Liver (tissue), 9 donors: ENCODE measurements around the gene IKBKE. TPM values are rescaled to one million over a fixed set of nuclear protein-coding genes. Genes with fewer than 3 reads are reported as not detected.

Experiments
- DNase-seq: peaks from one replicate; pipeline ENCODE4 v3.0.0-alpha.2; 2017; ENCODE audit warnings: low spot score
- H3K27ac ChIP-seq, 2 donors: one replicate each; pipeline ENCODE4 v1.7.0; 2013; ENCODE audit warnings: inconsistent platforms in 2 of 2, low read length in 2 of 2, control low read depth in 1 of 2, low read depth in 1 of 2, mild to moderate bottlenecking in 1 of 2
- H3K27me3 ChIP-seq, 4 donors: one replicate each; pipeline versions ENCODE4 v1.6.1 to v1.7.0; 2013; ENCODE audit warnings: low read length in 3 of 4, inconsistent platforms in 1 of 4, mild to moderate bottlenecking in 1 of 4, moderate library complexity in 1 of 4; ENCODE audit not compliant: control insufficient read depth in 4 of 4, insufficient read depth in 4 of 4
- H3K36me3 ChIP-seq, 4 donors: one replicate each; pipeline versions ENCODE4 v1.6.1 to v1.7.0; 2013; ENCODE audit warnings: low read length in 3 of 4, mild to moderate bottlenecking in 3 of 4, low read depth in 1 of 4, moderate library complexity in 1 of 4; ENCODE audit not compliant: control insufficient read depth in 4 of 4, insufficient read depth in 3 of 4
- H3K4me1 ChIP-seq, 4 donors: one replicate each; pipeline versions ENCODE4 v1.6.1 to v1.7.0; 2013; ENCODE audit warnings: low read length in 3 of 4, mild to moderate bottlenecking in 3 of 4, moderate library complexity in 1 of 4; ENCODE audit not compliant: control insufficient read depth in 4 of 4, insufficient read depth in 4 of 4
- H3K4me3 ChIP-seq, 3 donors: one replicate each; pipeline versions ENCODE4 v1.6.1 to v1.7.0; 2013; ENCODE audit warnings: low read length in 3 of 3, control low read depth in 1 of 3, low read depth in 1 of 3, mild to moderate bottlenecking in 1 of 3
- H3K9ac ChIP-seq, 2 donors: one replicate each; pipeline ENCODE4 v1.7.0; 2013; ENCODE audit warnings: low read length in 2 of 2, mild to moderate bottlenecking in 2 of 2, moderate library complexity in 2 of 2, control low read depth in 1 of 2, low read depth in 1 of 2
- H3K9me3 ChIP-seq, 4 donors: one replicate each; pipeline versions ENCODE4 v1.6.1 to v1.7.0; 2013; ENCODE audit warnings: low read length in 3 of 4; ENCODE audit not compliant: control insufficient read depth in 4 of 4
- EGR1 ChIP-seq, 2 donors: IDR thresholded peaks; 2 replicates each; pipeline ENCODE4 v1.6.1; 2016 to 2018; ENCODE audit warnings: antibody characterized with exemption in 2 of 2, low read depth in 2 of 2
- FOXA1 ChIP-seq: IDR thresholded peaks from 2 replicates; pipeline ENCODE4 v1.6.1; 2016; ENCODE audit warnings: antibody characterized with exemption
- FOXA2 ChIP-seq: IDR thresholded peaks from 2 replicates; pipeline ENCODE4 v1.6.1; 2016; ENCODE audit warnings: antibody characterized with exemption
- GABPA ChIP-seq, 2 donors: IDR thresholded peaks in 1 of 2; conservative IDR thresholded peaks in 1 of 2; 2 replicates each; pipeline ENCODE4 v1.6.1; 2016; ENCODE audit warnings: antibody characterized with exemption in 2 of 2, mild to moderate bottlenecking in 1 of 2, moderate library complexity in 1 of 2
- HNF4A ChIP-seq, 2 donors: conservative IDR thresholded peaks; 2 replicates each; pipeline ENCODE4 v1.6.1; 2016; ENCODE audit warnings: antibody characterized with exemption in 2 of 2, mild to moderate bottlenecking in 2 of 2
- HNF4G ChIP-seq: IDR thresholded peaks from 2 replicates; pipeline ENCODE4 v1.6.1; 2016; ENCODE audit warnings: antibody characterized with exemption
- JUND ChIP-seq, 2 donors: IDR thresholded peaks; 2 replicates each; pipeline ENCODE4 v1.6.1; 2016; ENCODE audit warnings: antibody characterized with exemption in 2 of 2
- NR2F2 ChIP-seq: IDR thresholded peaks from 2 replicates; pipeline ENCODE4 v1.6.1; 2016; ENCODE audit warnings: antibody characterized with exemption
- RAD21 ChIP-seq, 2 donors: IDR thresholded peaks; 2 replicates each; pipeline ENCODE4 v1.6.1; 2016; ENCODE audit warnings: antibody characterized with exemption in 2 of 2, mild to moderate bottlenecking in 2 of 2
- REST ChIP-seq: IDR thresholded peaks from 2 replicates; pipeline ENCODE4 v1.6.1; 2016; ENCODE audit warnings: antibody characterized with exemption, mild to moderate bottlenecking
- RXRA ChIP-seq, 2 donors: IDR thresholded peaks; 2 replicates each; pipeline ENCODE4 v1.6.1; 2017 to 2018; ENCODE audit warnings: antibody characterized with exemption in 2 of 2, mild to moderate bottlenecking in 1 of 2
- SP1 ChIP-seq: IDR thresholded peaks from 2 replicates; pipeline ENCODE4 v1.6.1; 2018; ENCODE audit warnings: antibody characterized with exemption, mild to moderate bottlenecking
- TAF1 ChIP-seq: conservative IDR thresholded peaks from 2 replicates; pipeline ENCODE4 v1.6.1; 2016; ENCODE audit warnings: antibody characterized with exemption, mild to moderate bottlenecking
- YY1 ChIP-seq: IDR thresholded peaks from 2 replicates; pipeline ENCODE4 v1.6.1; 2016; ENCODE audit warnings: antibody characterized with exemption, mild to moderate bottlenecking
- ZBTB33 ChIP-seq: IDR thresholded peaks from 2 replicates; pipeline ENCODE4 v1.6.1; 2016; ENCODE audit warnings: antibody characterized with exemption
- WGBS: extraction: QIAGEN DNeasy Blood & Tissue Kit; methylation state at CpG from one replicate; pipeline ENCODE4 v1.1.7; 2013; 5-methylcytosine and 5-hydroxymethylcytosine counted together
- polyA plus RNA-seq, 2 donors: library from polyadenylated mRNA; stranded (reverse) in 1 of 2; unstranded in 1 of 2; fragments of 200-250 nt in 1 of 2; fragments of >200 nt in 1 of 2; fragmentation: Nextera tagmentation in 1 of 2; extraction: Ambion mirVana in 1 of 2; gene quantifications; one replicate each; pipeline versions ENCODE4 v1.2.1 to v1.2.3, GENCODE V29; 2013 to 2015
- total RNA-seq, 2 donors: library from RNA; depleted of rRNA; stranded (reverse); fragments of >200 nt; gene quantifications; one replicate each; pipeline ENCODE4 v1.2.3, GENCODE V29; 2014
- TF ChIP-seq, protein P1 (sequence below): IDR thresholded peaks from 2 replicates; pipeline ENCODE4 v1.6.1; 2016; ENCODE audit warnings: antibody characterized with exemption
- TF ChIP-seq, protein P2 (sequence below): IDR thresholded peaks from 2 replicates; pipeline ENCODE4 v1.6.1; 2016; ENCODE audit warnings: antibody characterized with exemption
- TF ChIP-seq, protein P3 (sequence below): fragments of 150-350 bp; IDR thresholded peaks from 2 replicates; pipeline ENCODE4 v1.5.1; 2017; ENCODE audit warnings: improper control_type of control experiment, low read depth, low read length; ENCODE audit not compliant: missing input control
- donor health status: healthy.
- donor health status: healthy.
- donor health status: healthy.
- donor health status: healthy.
- donor health status: healthy.

The IKBKE gene
- total and polyA plus RNA-seq, 4 donors, result 0.81 to 3.9 (median 1.5) TPM

DNA sequence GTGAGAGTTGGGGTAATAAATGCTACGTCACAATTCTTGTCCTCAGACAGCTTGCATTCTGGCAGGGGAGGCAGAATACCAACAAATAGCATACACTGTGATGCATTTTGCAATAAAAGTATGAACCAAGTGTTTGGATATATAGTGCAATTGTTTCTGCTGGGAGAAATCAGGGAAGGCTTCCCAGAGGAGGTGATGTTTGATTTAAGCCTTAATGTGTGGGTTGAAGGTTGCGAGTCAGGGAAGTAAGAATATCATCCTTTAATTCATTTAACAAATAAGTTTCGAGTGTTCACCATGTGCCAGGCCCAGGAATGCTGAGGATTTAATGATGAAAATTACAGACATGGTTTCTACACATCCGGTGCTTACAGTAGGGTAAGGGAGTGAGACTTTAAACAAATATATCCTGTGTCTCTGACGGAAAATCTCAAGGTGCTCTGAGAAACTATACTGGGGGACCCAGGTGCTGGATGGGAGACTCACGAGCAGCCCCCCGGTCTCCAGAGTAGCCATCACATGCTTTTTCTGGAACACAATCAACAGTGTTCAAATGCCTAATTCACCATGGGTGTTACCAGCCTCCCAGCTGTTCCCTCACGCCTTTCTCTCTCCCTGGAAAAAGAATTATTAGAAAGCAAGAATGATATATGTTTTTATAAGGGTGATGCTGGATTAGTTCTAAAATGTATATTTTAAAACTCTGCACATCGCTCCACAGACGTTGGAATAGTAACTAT, 68.8 kb downstream of the IKBKE start:
- Histone ChIP-seq H3K9ac (no peak overlapping the region), H3K9me3 (no peaks in the 10 kb centered on the region), H3K27ac (peak overlapping the region in 1 of 2 donors; percentile 84), H3K27me3 (no peaks in the 10 kb centered on the region), H3K4me3 (no peak overlapping the region), H3K4me1 (peaks cover 8 to 76% (median 57%) of the 10 kb centered on the region in 4 donors), H3K36me3 (no peaks in the 10 kb centered on the region)
- TF ChIP-seq SP1 (no peak), JUND (IDR thresholded peaks at IDR 0.05) (no peak), NR2F2 (no peak), ZBTB33 (no peak), HNF4A (conservative IDR thresholded peaks at IDR 0.05) (no peak)
- WGBS, result 94% methylated on average over 10 of the region's 10 CpGs
- no peak for DNase-seq

DNA sequence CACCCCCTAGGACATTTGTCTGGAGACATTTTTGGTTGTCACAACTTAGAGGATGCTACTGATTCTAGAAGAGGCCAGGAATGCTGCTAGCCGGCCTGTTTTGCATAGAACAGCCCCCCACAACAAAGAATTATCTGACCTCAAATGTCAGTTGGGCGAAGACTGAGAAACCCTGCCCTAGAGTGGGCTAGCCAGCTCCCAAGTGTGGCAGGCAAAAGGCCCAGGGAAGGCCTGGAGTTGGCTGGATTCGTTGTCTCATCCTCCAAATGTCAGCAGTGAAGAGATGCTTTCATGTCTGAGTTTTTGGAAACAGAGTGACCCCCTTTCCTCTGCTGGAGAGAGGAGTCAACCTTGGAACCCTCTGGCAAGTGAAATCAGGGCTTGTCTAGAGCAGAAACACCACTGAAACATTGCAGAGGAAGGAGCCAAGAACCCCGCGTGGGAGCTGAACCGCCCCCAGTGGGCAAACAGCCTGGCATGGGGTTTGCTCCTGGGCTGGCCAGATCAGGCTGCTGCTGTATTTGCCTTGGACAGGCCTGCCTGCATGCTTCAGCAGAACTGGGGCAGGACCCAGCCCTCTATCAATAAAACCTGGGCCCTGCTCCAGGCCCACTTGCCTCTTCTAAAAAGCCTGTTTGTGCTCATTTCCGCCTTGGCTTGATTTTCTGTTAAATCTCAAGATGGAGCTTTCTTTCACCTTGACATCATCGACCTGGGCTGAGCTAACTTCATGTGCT, 69.9 kb downstream of the IKBKE start:
- WGBS, result 28% methylated on average over 8 of the region's 8 CpGs
- no peaks in the 10 kb centered on the region for H3K36me3 ChIP-seq
- TF ChIP-seq REST, result peak; percentile 90
- TF ChIP-seq RXRA (IDR thresholded peaks at IDR 0.05), result peak; percentile 70 to 91
- peak in 1 of 2 donors; percentile 87 for TF ChIP-seq EGR1 (IDR thresholded peaks at IDR 0.05; ENCODE audit: low read depth in 2 of 2)
- TF ChIP-seq, protein P1, sequence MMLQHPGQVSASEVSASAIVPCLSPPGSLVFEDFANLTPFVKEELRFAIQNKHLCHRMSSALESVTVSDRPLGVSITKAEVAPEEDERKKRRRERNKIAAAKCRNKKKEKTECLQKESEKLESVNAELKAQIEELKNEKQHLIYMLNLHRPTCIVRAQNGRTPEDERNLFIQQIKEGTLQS, result no peak
- TF ChIP-seq, protein P2, sequence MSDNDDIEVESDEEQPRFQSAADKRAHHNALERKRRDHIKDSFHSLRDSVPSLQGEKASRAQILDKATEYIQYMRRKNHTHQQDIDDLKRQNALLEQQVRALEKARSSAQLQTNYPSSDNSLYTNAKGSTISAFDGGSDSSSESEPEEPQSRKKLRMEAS, result peak; percentile 96
- TF ChIP-seq FOXA2, result peak; percentile 88
- TF ChIP-seq HNF4A (conservative IDR thresholded peaks at IDR 0.05), result peak; percentile 67 to 83
- TF ChIP-seq RAD21 (IDR thresholded peaks at IDR 0.05), result peak; percentile 38 to 55
- TF ChIP-seq, protein P3, sequence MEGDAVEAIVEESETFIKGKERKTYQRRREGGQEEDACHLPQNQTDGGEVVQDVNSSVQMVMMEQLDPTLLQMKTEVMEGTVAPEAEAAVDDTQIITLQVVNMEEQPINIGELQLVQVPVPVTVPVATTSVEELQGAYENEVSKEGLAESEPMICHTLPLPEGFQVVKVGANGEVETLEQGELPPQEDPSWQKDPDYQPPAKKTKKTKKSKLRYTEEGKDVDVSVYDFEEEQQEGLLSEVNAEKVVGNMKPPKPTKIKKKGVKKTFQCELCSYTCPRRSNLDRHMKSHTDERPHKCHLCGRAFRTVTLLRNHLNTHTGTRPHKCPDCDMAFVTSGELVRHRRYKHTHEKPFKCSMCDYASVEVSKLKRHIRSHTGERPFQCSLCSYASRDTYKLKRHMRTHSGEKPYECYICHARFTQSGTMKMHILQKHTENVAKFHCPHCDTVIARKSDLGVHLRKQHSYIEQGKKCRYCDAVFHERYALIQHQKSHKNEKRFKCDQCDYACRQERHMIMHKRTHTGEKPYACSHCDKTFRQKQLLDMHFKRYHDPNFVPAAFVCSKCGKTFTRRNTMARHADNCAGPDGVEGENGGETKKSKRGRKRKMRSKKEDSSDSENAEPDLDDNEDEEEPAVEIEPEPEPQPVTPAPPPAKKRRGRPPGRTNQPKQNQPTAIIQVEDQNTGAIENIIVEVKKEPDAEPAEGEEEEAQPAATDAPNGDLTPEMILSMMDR, result no peak
- peak; percentile 86 for TF ChIP-seq YY1
- TF ChIP-seq HNF4G, result no peak
- TF ChIP-seq SP1, result peak; percentile 74
- peak; percentile 70 for TF ChIP-seq ZBTB33
- TF ChIP-seq JUND (IDR thresholded peaks at IDR 0.05), result peak; percentile 56 to 75
- TF ChIP-seq NR2F2, result peak; percentile 74
- TF ChIP-seq FOXA1, result peak; percentile 93
- no peak for TF ChIP-seq TAF1
- peak in 1 of 2 donors; percentile 51 for TF ChIP-seq GABPA (IDR thresholded peaks at IDR 0.05 in 1 of 2, conservative IDR thresholded peaks at IDR 0.05 in 1 of 2)
- no peak for DNase-seq
- peaks cover 8 to 82% (median 64%) of the 10 kb centered on the region in 4 donors for H3K4me1 ChIP-seq
- H3K27ac ChIP-seq, result peak overlapping the region; percentile 81 to 84
- H3K9ac ChIP-seq, result peak overlapping the region; percentile 11 to 32
- H3K9me3 ChIP-seq, result no peaks in the 10 kb centered on the region
- H3K4me3 ChIP-seq, result no peak overlapping the region
- no peaks in the 10 kb centered on the region for H3K27me3 ChIP-seq
